ENCODE data around the gene RNF31.

RNF31 gene

DNA sequence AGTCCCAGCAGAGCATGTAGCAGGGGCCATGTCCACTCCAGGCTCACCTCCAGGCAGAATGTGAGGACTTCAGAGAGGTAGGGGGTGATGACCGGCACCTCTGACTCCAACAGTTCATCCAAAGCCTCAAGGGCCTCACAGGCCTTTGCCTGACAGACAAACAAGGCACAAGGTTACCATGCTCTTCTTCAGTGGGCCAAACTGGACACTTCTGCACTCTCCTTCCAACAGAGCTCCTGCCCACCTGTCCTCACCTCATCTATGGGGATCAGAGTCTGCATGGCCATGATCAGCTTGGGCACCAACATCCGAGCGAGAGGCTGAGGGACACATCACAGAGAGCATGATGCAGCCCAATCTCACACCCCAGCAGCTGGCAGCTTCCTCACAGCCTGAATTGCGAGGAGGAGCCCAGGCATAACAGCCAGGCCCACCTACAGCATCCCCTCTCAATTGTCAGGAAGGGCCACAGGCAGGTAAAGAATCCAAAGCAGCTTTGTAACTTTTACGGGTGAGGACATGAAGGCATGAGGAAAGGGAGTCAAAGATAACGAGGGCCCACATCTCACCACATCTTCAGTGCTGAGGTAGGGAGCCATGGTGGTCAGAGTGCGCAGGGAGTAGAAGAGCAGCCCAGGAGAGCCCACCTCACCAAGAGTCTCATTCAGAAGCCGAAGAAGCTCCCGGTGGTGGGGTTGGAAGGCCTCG lies 39.7 kb downstream of the RNF31 start:
- in situ Hi-C loops (cut with MboI; ENCODE audit: low sequenced_read_pairs, unreplicated experiment): no loop called here
- TF ChIP-seq, protein P1, sequence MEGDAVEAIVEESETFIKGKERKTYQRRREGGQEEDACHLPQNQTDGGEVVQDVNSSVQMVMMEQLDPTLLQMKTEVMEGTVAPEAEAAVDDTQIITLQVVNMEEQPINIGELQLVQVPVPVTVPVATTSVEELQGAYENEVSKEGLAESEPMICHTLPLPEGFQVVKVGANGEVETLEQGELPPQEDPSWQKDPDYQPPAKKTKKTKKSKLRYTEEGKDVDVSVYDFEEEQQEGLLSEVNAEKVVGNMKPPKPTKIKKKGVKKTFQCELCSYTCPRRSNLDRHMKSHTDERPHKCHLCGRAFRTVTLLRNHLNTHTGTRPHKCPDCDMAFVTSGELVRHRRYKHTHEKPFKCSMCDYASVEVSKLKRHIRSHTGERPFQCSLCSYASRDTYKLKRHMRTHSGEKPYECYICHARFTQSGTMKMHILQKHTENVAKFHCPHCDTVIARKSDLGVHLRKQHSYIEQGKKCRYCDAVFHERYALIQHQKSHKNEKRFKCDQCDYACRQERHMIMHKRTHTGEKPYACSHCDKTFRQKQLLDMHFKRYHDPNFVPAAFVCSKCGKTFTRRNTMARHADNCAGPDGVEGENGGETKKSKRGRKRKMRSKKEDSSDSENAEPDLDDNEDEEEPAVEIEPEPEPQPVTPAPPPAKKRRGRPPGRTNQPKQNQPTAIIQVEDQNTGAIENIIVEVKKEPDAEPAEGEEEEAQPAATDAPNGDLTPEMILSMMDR (IDR thresholded peaks at IDR 0.05; ENCODE audit: borderline replicate concordance, control extremely low read depth, extremely low read depth, insufficient read depth, missing control alignments): no peak
- DNase-seq (ENCODE audit: low spot score): no peak

DNA sequence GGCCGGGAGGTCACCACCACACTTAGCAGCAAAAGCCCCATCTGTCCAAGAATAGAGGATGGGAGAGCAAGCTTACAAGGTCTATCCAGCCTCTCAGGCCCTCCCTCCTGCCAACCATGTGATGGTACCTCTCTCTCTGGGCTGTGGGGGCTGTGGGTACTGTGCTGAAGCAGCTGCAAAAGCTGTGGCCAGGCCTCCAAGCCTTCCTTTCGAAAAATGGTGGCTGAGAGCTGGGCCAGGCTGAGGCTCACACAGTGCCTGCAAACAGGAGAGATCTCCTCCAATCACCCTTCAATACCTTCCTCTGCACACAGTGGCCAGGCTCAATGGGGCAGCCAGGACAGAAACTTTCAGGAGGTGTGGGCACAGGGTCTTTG lies 40.2 kb downstream of the RNF31 start:
- TF ChIP-seq, protein P1 (IDR thresholded peaks at IDR 0.05; ENCODE audit: borderline replicate concordance, control extremely low read depth, extremely low read depth, insufficient read depth, missing control alignments): no peak
- in situ Hi-C loops (cut with MboI; ENCODE audit: low sequenced_read_pairs, unreplicated experiment): no loop called here
- DNase-seq (ENCODE audit: low spot score): no peak

DNA sequence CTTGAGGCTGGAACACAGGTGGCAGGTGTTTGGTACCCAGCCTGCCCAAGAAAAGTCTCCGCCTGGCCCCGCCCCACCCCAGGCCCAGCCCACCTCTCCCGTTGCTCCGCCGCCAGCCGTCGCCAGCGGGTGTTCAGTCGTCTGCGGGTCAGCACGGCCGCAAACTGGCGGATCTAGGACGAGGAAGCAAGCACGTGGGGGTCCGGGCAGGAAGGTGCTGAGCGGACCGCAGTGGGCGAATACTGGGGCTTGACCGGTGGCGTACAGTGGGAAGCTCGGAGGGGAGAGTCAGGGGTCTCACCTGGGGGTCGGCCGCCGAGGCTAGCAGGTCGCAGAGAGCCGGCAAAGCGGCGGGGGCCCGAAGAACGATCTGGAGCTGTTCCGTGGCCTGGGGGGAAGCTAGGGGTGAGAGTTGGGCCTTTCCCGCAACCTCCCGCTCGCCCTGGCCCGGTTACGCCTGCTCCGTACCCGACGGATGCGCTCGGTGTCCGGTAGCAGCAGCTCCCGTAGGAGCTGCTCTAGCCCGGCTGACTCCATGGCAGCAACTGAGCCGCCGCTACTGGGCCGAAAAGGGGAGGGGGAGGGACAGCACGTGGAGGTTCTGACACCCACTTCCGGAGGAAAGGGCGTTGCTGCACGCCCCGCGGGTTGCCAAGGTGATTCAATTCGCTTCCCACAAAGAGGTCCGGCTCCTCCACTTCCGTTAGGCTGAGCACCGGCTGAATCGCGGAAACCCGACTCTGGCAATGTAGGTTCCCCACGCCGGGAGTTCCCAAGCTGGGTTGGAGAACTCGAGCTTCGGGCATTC lies 41.2 kb downstream of the RNF31 start, which contains the start of gene IPO4:
IPO4 (minus strand) TSS at position 566 of the 808 bp plus-strand sequence; CDS start at position 537, 29 bp downstream.
- peak; percentile 99 for DNase-seq (ENCODE audit: low spot score)
- TF ChIP-seq, protein P1 (IDR thresholded peaks at IDR 0.05; ENCODE audit: borderline replicate concordance, control extremely low read depth, extremely low read depth, insufficient read depth, missing control alignments): no peak
- in situ Hi-C loops (cut with MboI; ENCODE audit: low sequenced_read_pairs, unreplicated experiment): no loop called here

DNA sequence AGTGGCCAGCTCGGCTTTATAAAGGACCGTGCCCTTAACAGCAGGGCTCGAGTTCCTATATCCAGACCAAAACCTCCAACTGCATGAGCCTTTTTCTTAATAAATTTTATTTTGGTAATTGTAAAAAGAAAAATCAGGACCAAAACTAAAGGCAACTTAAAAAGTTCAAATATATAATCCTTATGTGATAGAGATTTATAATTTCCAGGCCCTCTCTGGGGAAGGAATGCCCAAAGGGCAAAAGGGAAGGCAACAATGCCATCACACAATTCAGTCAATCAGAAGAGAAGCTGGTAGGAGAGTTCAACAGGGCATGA lies 41.7 kb downstream of the RNF31 start:
- no peak for DNase-seq (ENCODE audit: low spot score)
- in situ Hi-C loops (cut with MboI; ENCODE audit: low sequenced_read_pairs, unreplicated experiment): no loop called here
- TF ChIP-seq, protein P1 (IDR thresholded peaks at IDR 0.05; ENCODE audit: borderline replicate concordance, control extremely low read depth, extremely low read depth, insufficient read depth, missing control alignments): no peak

DNA sequence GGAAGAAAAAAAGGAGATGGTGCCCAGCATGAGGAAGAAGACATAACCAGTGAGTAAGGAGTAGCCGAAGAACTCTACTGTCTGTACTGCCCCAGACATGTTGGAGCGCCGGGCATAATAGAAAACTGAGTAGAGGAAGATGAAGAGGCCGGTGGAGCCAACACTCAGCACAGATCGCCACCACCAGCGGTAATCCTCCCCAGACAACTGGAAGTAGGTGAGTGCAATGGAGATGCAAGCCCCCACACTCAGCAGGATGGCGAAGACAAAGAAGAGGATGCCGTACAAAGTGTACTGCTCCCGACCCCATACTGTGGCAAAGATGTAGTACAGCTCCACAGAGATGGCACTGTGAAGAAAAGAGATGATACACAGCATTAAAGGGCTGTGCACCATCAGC lies 42.2 kb downstream of the RNF31 start:
- DNase-seq (ENCODE audit: low spot score): no peak
- in situ Hi-C loops (cut with MboI; ENCODE audit: low sequenced_read_pairs, unreplicated experiment): no loop called here
- TF ChIP-seq, protein P1 (IDR thresholded peaks at IDR 0.05; ENCODE audit: borderline replicate concordance, control extremely low read depth, extremely low read depth, insufficient read depth, missing control alignments): no peak

DNA sequence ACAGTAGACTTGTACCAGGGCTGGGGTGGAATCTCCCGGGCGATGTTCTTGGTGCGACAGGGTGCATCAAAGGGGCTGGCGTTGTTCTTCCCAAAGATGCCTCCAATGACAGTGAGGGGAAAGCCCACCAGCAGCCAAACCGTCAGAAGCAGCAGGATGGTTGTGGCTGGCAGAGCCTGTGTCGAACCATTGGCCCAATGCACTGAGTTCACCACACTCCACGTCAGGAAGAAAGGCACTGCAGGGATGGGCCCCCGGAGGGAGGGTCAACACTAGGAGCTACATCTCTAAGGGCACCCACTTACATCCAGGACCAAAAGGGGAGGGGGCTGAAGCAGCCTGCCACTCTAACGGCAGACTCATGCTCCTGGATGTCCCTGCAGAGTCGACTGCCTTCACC lies 43.1 kb downstream of the RNF31 start:
- TF ChIP-seq, protein P1 (IDR thresholded peaks at IDR 0.05; ENCODE audit: borderline replicate concordance, control extremely low read depth, extremely low read depth, insufficient read depth, missing control alignments): no peak
- DNase-seq (ENCODE audit: low spot score): no peak
- in situ Hi-C loops (cut with MboI; ENCODE audit: low sequenced_read_pairs, unreplicated experiment): no loop called here
